HepG2 (cell line): ENCODE data around the gene ALDH7A1. TPM values are rescaled to one million over a fixed set of nuclear protein-coding genes. Genes with fewer than 3 reads are reported as not detected.
A peak's percentile ranks its signal among the peaks of the same experiment; 100 is the strongest.

Source experiments
- AGO2 ChIP-seq: fragments of 200-400 bp; formaldehyde crosslinking; optimal IDR thresholded peaks from 2 replicates; pipeline ENCODE3; 2017; ENCODE audit warnings: mild to moderate bottlenecking, low read depth, low read length, moderate library complexity
- CAMTA2 ChIP-seq: sonication (generic); formaldehyde crosslinking; IDR thresholded peaks from 2 replicates; pipeline ENCODE4 v1.4.0; 2020; ENCODE audit warnings: mild to moderate bottlenecking, missing genetic modification reagents, borderline replicate concordance
- CCDC6 ChIP-seq: sonication (generic); formaldehyde crosslinking; IDR thresholded peaks from 2 replicates; pipeline ENCODE4 v1.8.1; 2022; ENCODE audit warnings: mild to moderate bottlenecking, missing genetic modification reagents, moderate library complexity
- ELF1 ChIP-seq: sonication (generic); formaldehyde crosslinking; IDR thresholded peaks from 2 replicates; pipeline ENCODE4 v1.4.0; 2020; ENCODE audit warnings: missing genetic modification reagents
- ELK4 ChIP-seq: sonication (generic); formaldehyde crosslinking; IDR thresholded peaks from 2 replicates; pipeline ENCODE4 v1.9.0; 2021; ENCODE audit warnings: missing genetic modification reagents, borderline replicate concordance
- HMG20A ChIP-seq: IDR thresholded peaks from 2 replicates; pipeline ENCODE4 v1.6.1; 2016; ENCODE audit warnings: borderline replicate concordance
- MAFG ChIP-seq: sonication (generic); formaldehyde crosslinking; IDR thresholded peaks from 2 replicates; pipeline ENCODE4 v1.5.1; 2020; ENCODE audit warnings: mild to moderate bottlenecking, missing genetic modification reagents
- NFIB ChIP-seq: sonication (generic); formaldehyde crosslinking; IDR thresholded peaks from 2 replicates; pipeline ENCODE4 v1.9.0; 2021; ENCODE audit warnings: missing genetic modification reagents, mild to moderate bottlenecking, borderline replicate concordance
- NFRKB ChIP-seq: fragments of 450-650 bp; IDR thresholded peaks from 2 replicates; pipeline ENCODE4 v1.6.1; 2017
- NONO ChIP-seq, 2 experiments: fragments of 450-650 bp in 1 of 2; sonication (generic) in 1 of 2; formaldehyde crosslinking in 1 of 2; IDR thresholded peaks in 1 of 2; conservative IDR thresholded peaks in 1 of 2; 2 replicates each; pipeline versions ENCODE4 v1.6.1 to v1.8.0; 2017 to 2022; ENCODE audit warnings: mild to moderate bottlenecking in 1 of 2, missing genetic modification reagents in 1 of 2, moderate library complexity in 1 of 2
- NR2F1 ChIP-seq, 2 experiments: fragments of 450-650 bp in 1 of 2; formaldehyde crosslinking in 1 of 2; IDR thresholded peaks; 2 replicates each; pipeline versions ENCODE4 v1.5.0 to v1.6.1; 2016 to 2020; ENCODE audit warnings: mild to moderate bottlenecking in 1 of 2, missing compliant biosample characterization in 1 of 2, missing genetic modification reagents in 1 of 2, moderate library complexity in 1 of 2
- PRPF4 ChIP-seq: fragments of 200-400 bp; formaldehyde crosslinking; IDR thresholded peaks from 2 replicates; pipeline ENCODE4 v1.6.1; 2016; ENCODE audit warnings: low read length, low read depth; ENCODE audit not compliant: poor library complexity, severe bottlenecking
- REXO4 ChIP-seq: sonication (generic); formaldehyde crosslinking; IDR thresholded peaks from 2 replicates; pipeline ENCODE4 v1.8.0; 2022; ENCODE audit warnings: missing genetic modification reagents, mild to moderate bottlenecking, borderline replicate concordance
- THAP11 ChIP-seq: IDR thresholded peaks from 2 replicates; pipeline ENCODE4 v1.6.1; 2016; ENCODE audit warnings: missing biosample characterization, missing genetic modification reagents
- XRCC5 ChIP-seq: fragments of 200-400 bp; formaldehyde crosslinking; optimal IDR thresholded peaks from 2 replicates; pipeline ENCODE3; 2017; ENCODE audit warnings: mild to moderate bottlenecking, low read length
- ZFP41 ChIP-seq: sonication (generic); formaldehyde crosslinking; IDR thresholded peaks from 2 replicates; pipeline ENCODE4 v1.4.0; 2020; ENCODE audit warnings: mild to moderate bottlenecking, missing genetic modification reagents, borderline replicate concordance
- ZNF326 ChIP-seq: sonication (generic); formaldehyde crosslinking; IDR thresholded peaks from 2 replicates; pipeline ENCODE4 v1.4.0; 2020; ENCODE audit warnings: missing genetic modification reagents, borderline replicate concordance
- ZNF713 ChIP-seq: sonication (generic); formaldehyde crosslinking; IDR thresholded peaks from 2 replicates; pipeline ENCODE4 v1.4.0; 2020; ENCODE audit warnings: mild to moderate bottlenecking, missing genetic modification reagents
- ZNF724P ChIP-seq: sonication (generic); formaldehyde crosslinking; IDR thresholded peaks from 2 replicates; pipeline ENCODE4 v1.8.0; 2022; ENCODE audit warnings: missing genetic modification reagents, borderline replicate concordance
- polyA plus RNA-seq, 8 experiments: library from polyadenylated mRNA; depleted of rRNA in 3 of 8; stranded (reverse) in 7 of 8; unstranded in 1 of 8; fragments of >200 nt; fragmentation: Illumina TruSeq in 4 of 8; extraction: Trizol in 4 of 8; gene quantifications; 2 replicates each; pipeline versions ENCODE4 v1.2.1 to v1.2.3, GENCODE V29; 2011 to 2016; ENCODE audit warnings: low read depth in 4 of 8, missing spikeins in 1 of 8, mixed read lengths in 1 of 8; ENCODE audit not compliant: insufficient read depth in 1 of 8
- total RNA-seq, 5 experiments: library from RNA; depleted of rRNA; stranded (reverse); fragments of >200 nt; fragmentation: Illumina TruSeq; extraction: Trizol; gene quantifications; 2 replicates each; pipeline ENCODE4 v1.2.3, GENCODE V29; 2016; ENCODE audit warnings: low read depth in 1 of 5
- TF ChIP-seq, protein P1 (sequence below): sonication (generic); formaldehyde crosslinking; IDR thresholded peaks from 2 replicates; pipeline ENCODE4 v1.8.1; 2023; ENCODE audit warnings: mild to moderate bottlenecking, moderate library complexity, missing genetic modification reagents
- TF ChIP-seq, protein P2 (sequence below): sonication (generic); formaldehyde crosslinking; IDR thresholded peaks from 2 replicates; pipeline ENCODE4 v1.5.0; 2020; ENCODE audit warnings: missing genetic modification reagents
- TF ChIP-seq, protein P3 (sequence below): sonication (generic); formaldehyde crosslinking; IDR thresholded peaks from 2 replicates; pipeline ENCODE4 v1.8.0; 2022; ENCODE audit warnings: low read depth, missing genetic modification reagents
- TF ChIP-seq, protein P4 (sequence below): sonication (generic); formaldehyde crosslinking; IDR thresholded peaks from 2 replicates; pipeline ENCODE4 v1.4.0; 2020; ENCODE audit warnings: missing genetic modification reagents

ALDH7A1 gene
- total and polyA plus RNA-seq, 2 of the 13 experiments (the other 11 are each of a cell fraction or from before 2014, with no cell fraction given) = 69.0 to 100 TPM

- TF ChIP-seq, protein P1, sequence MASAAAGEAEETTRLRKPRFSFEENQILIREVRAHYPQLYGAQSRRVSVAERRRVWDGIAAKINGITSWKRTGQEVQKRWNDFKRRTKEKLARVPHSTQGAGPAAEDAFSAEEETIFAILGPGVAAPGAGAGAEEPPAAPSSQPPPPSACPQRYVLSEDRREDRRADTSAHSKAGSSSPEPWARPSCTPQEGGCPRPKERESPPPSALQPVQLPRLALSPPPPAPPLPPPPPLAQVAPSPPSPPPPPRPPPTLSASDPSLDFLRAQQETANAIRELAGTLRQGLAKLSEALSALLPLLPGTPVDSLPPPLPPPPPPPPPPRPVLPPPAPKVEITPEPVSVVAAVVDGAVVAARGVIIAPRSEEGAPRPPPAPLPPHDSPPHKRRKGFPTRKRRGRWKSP (CRISPR knock-in tag) = peak; percentile 46; the same call in 1 of the 2 replicates
- TF ChIP-seq ZNF713 (CRISPR knock-in tag) (no peak), REXO4 (CRISPR knock-in tag) (no peak), PRPF4 (no peak), HMG20A (CRISPR knock-in tag) (no peak; the same call in 1 of the 2 replicates), AGO2 (peak; percentile 24), NFIB (CRISPR knock-in tag) (no peak), THAP11 (CRISPR knock-in tag) (peak; percentile 68), NFRKB (no peak), NR2F1 (CRISPR knock-in tag; IDR thresholded peaks at IDR 0.05) (no peak), ELF1 (CRISPR knock-in tag) (no peak), ZFP41 (no peak), NONO (IDR thresholded peaks at IDR 0.05) (no peak), NONO (CRISPR knock-in tag; conservative IDR thresholded peaks at IDR 0.05) (peak; percentile 81), CCDC6 (CRISPR knock-in tag) (no peak), MAFG (CRISPR knock-in tag) (no peak), XRCC5 (no peak), ELK4 (CRISPR knock-in tag) (no peak), ZNF724P (CRISPR knock-in tag) (peak; percentile 86; the same call in 1 of the 2 replicates), ZNF326 (CRISPR knock-in tag) (no peak), CAMTA2 (CRISPR knock-in tag) (no peak)
- TF ChIP-seq, protein P2, sequence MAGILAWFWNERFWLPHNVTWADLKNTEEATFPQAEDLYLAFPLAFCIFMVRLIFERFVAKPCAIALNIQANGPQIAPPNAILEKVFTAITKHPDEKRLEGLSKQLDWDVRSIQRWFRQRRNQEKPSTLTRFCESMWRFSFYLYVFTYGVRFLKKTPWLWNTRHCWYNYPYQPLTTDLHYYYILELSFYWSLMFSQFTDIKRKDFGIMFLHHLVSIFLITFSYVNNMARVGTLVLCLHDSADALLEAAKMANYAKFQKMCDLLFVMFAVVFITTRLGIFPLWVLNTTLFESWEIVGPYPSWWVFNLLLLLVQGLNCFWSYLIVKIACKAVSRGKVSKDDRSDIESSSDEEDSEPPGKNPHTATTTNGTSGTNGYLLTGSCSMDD (CRISPR knock-in tag) = no peak
- TF ChIP-seq, protein P3, sequence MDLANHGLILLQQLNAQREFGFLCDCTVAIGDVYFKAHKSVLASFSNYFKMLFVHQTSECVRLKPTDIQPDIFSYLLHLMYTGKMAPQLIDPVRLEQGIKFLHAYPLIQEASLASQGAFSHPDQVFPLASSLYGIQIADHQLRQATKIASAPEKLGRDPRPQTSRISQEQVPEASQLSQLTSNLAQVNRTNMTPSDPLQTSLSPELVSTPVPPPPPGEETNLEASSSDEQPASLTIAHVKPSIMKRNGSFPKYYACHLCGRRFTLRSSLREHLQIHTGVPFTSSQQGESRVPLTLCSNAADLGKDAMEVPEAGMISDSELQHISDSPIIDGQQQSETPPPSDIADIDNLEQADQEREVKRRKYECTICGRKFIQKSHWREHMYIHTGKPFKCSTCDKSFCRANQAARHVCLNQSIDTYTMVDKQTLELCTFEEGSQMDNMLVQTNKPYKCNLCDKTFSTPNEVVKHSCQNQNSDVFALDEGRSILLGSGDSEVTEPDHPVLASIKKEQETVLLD (CRISPR knock-in tag) = no peak; the same call in 1 of the 2 replicates
- TF ChIP-seq, protein P4, sequence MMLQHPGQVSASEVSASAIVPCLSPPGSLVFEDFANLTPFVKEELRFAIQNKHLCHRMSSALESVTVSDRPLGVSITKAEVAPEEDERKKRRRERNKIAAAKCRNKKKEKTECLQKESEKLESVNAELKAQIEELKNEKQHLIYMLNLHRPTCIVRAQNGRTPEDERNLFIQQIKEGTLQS (CRISPR knock-in tag) = peak; percentile 51
Observed at GRCh38 chr5:126594748-126595485, at the start of gene ALDH7A1 (continued).
